GM18505 (cell line): ENCODE results near the gene NFATC3.

Experiments used
- ATAC-seq: cut with Tn5 transposase; IDR thresholded peaks from one replicate; pipeline ENCODE4 v1.9.1; 2021; ENCODE audit not compliant: unreplicated experiment
- POLR2A ChIP-seq: IDR thresholded peaks from 4 replicates; pipeline ENCODE4 v1.6.1; 2011; ENCODE audit warnings: borderline replicate concordance; ENCODE audit not compliant: insufficient read depth, insufficient read length; ENCODE audit errors: extremely low read depth

NFATC3 gene

DNA sequence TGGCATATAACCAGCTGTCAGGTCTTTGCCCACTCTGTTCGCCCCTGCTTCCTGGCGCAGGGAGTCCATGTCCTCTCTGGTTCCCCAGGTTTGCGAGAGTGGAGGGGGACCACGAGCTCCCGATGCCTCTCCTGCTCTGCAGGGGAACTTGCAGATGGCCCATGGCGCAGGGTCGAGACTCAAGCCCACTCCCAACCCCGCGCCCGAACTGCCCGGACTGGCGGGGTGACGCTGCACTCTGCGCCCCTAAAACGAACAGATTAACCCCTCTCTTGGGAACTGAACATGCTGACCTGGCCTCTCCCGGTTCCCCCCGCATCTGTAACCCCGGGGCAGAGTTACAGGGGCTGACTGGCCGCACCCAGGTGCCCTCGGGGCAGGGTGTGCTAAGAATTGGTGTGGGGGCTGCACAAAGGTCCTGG, 159.3 kb downstream of the NFATC3 start:
- ATAC-seq, result peak; percentile 3

DNA sequence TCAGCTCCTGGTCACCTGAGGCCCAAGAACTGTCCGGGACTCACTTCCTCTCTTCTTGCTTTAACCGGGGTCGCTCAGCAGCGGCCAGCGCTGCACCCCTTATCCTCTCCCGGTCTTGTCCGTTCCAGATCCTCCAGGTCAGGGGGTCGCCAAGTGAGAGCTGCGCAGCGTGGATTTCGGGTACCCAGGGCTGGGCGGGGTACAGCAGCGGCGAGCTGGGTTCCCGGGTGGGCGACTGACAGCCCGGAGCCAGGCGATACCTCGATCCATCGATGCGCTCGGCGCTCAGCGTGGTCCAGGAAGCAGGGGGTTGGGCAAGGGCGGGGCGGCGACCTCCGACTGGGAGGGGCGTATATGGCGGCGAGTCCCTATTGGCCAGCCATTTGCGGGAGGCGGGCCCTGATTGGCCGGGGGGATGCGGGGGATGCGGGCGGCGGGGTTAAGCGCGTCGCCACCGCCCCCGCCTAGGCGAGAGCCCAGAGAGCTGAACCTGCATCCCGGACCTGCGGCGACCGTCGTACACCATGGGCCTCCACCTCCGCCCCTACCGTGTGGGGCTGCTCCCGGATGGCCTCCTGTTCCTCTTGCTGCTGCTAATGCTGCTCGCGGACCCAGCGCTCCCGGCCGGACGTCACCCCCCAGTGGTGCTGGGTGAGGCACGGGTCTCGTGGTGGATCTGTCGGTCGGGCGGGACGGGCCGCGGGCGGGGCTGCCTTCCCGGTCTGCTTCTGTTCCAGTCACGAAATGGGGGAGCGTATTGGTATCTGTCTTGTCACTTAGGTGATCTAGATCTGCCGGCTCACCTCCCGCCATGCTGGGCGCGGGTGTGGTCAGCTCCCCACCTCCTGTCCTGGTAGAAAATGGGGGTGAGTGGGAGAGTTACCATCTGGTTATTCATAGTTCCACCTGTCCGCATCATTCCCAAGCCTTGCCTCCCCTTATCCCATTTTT, 160.0 kb downstream of the NFATC3 start, which contains the start of gene PLA2G15:
PLA2G15 (plus strand) TSS at position 471 of the 951 bp plus-strand sequence; CDS start at position 525, 54 bp downstream.
- ATAC-seq, result peak; percentile 79
- TF ChIP-seq POLR2A, result peak; percentile 64

More for the DNA sequence above, 159.3 kb downstream of the NFATC3 start:
- TF ChIP-seq POLR2A, result no peak

DNA sequence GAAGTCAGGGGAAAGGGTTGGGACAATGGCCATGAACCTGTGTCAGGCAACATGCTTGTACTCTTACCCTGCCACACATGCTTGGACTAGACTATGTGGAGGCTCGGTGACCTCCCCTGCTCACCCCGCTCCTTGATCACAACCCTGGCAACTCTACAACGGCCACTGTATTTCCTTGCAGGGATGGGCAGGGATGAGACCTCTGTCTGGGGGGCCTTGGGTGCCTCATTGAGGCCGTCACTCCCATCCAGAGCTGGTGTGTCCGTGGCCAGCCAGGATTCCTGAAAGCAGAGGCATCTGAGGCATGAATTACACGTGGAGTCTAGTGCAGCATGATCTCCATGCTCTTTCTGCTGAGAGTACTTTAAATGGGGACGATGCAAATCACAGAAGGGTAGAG, 161.0 kb downstream of the NFATC3 start:
- ATAC-seq, result no peak
- no peak for TF ChIP-seq POLR2A

DNA sequence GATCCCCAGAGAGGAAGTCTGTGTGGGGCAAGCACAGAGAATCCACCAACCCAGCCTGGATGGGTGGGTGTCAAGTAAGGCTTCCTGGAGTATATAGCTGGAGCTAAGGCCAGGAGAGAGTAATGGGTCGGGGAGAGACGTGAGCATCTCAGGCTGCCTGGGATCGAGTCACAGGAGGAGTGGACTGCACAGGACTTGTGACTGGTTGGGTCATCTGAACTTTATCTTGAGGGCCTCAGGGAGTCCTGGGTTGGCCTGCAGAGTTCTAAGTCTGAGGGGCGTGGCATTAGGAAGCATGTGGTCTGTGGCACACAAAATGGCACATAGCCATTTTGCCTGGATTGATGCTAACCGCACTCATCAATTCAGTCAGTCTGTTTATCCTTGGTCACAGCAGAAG, 161.5 kb downstream of the NFATC3 start:
- TF ChIP-seq POLR2A, result no peak

DNA sequence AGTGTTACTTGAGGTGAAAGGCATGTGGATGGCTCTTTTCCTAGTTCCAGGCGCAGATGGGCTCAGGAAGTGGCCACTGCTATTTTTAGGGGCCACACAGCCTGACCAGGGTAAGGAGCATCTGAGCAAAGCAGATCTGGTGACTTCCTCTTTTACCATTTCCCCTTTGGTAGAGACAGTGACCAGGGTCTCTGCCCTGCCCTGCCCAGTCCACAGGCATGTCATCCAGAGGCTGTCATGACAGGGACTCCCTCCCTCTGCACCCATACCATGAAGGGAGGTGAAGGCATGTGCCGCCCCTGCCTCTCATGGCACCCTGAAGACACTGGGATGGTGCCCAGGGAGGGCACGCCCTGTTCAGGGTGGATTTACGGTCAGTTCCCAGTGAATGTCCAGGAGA, 162.2 kb downstream of the NFATC3 start:
- TF ChIP-seq POLR2A, result no peak
- no peak for ATAC-seq

More for the DNA sequence above, 161.5 kb downstream of the NFATC3 start:
- no peak for ATAC-seq

DNA sequence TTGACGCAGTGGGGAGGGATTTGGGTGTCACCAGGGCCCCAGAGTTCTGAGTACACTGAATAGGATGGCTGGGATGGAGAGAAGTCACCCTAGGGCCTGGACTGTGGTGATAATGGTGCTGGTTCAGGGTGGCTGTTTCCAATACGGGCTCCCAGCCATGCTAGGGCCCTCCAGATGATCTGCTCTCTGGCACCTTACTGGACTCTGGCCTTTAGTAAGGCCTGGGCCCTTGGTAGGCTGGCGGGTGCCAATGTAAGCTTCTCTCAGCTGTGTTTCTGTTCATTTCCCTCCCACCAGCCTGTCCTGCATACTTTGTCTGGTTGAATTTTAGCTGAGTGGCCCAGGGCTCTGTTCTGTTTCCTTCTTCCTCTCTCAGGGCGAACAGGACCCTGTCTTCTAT, 162.8 kb downstream of the NFATC3 start:
- ATAC-seq, result no peak
- TF ChIP-seq POLR2A, result no peak

DNA sequence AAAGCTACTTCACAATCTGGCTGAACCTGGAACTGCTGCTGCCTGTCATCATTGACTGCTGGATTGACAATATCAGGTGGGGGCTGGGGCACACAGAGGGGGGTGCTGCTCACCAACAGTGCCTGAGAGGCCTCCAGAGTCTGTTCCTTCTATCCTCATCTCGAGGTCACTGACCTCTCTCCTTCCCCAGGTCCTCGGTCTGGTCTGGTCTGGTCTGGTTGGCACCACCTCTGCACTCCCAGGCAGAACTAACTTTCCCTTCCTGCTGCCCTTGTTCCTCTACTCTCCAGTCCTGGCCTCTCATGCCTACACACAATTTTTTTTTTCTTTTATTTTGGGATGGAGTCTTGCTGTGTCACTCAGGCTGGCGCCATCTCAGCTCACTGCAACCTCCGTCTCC, 164.2 kb downstream of the NFATC3 start:
- ATAC-seq, result no peak
- no peak for TF ChIP-seq POLR2A

DNA sequence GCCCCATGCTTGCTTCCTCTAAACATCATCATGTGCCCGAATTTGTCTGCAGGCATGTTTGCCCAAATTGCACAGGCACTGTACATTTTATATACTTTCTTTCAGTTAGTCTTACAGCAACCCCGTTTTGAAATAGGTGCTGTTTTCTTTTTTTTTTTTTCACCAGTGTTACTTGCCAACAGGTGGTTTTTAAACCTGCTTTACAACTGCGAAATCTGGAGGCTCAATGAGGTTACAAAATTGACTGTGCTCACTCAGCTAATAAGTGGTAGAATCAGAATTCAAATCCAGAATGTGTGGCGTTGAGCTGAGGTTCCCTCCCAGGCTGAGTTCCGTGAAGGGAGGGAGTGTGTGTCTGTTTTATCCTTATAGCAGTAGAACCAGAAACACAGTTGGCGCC, 165.8 kb downstream of the NFATC3 start:
- no peak for TF ChIP-seq POLR2A
- ATAC-seq, result no peak

DNA sequence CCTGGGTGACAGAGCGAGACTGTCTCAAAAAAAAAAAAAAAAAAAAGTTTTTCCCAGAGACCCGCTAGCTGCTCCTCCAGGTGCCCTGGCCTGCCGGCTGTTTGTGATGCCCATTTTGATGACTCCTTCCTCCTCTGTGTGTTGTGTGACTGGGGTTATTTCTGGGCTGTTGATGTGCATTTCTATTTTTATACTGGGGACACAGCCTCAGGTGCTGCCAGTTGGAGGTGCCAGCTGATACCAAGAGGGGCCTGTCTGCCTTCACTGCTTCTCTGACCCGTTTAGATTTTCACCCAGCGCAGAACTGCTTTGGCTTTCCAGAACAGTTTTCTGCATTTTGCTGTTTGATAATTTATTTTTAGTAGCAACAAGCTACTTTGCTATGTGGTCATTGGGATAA, 166.7 kb downstream of the NFATC3 start:
- ATAC-seq, result no peak
- no peak for TF ChIP-seq POLR2A

DNA sequence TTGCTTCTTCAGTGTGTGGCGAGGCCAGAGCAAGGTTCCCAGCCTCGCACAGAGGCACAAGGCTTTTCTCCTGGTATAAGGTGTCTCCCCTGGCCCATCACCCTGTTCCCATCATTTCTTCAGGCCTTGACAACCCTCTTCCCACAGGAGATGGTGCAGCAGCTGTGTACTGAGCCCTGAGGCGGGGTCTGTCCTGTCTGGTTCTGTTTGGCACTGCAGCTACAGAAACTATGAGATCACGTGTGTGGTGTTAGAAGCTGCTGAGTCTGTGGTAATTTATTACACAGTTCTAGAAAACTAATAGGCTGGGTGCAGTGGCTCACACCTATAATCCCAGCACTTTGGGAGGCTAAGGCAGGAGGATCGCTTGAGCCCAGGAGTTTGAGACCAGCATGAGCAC, 167.2 kb downstream of the NFATC3 start:
- no peak for TF ChIP-seq POLR2A
- ATAC-seq, result no peak

DNA sequence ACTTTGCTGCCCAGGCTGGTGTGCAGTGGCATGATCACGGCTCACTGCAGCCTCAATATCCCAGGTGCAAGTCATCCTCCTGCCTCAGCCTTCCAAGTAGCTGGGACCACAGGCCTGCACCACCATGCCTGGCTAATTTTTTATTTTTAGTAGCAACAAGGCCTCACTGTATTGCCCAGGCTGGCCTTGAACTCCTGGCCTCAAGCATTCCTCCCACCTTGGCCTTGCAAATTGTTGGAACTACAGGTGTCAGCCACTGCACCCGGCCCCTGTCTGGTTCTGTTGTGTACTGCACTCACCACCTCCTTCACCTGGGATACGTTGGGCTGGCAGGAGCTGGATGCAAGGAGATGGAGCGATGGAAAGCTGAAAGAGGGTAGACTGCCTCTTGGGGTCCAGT, 168.6 kb downstream of the NFATC3 start:
- no peak for TF ChIP-seq POLR2A
- ATAC-seq, result no peak

DNA sequence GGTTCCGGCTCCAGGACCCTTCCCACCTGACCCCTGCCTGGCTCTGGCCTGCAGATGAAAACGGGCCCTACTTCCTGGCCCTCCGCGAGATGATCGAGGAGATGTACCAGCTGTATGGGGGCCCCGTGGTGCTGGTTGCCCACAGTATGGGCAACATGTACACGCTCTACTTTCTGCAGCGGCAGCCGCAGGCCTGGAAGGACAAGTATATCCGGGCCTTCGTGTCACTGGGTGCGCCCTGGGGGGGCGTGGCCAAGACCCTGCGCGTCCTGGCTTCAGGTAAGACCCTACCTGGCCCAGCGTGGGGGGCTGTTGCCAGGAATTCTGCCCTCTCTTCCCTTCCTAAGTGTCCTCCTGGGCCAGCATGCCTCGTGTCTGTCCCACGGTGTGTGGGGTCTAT, 170.5 kb downstream of the NFATC3 start:
- no peak for TF ChIP-seq POLR2A
- no peak for ATAC-seq

DNA sequence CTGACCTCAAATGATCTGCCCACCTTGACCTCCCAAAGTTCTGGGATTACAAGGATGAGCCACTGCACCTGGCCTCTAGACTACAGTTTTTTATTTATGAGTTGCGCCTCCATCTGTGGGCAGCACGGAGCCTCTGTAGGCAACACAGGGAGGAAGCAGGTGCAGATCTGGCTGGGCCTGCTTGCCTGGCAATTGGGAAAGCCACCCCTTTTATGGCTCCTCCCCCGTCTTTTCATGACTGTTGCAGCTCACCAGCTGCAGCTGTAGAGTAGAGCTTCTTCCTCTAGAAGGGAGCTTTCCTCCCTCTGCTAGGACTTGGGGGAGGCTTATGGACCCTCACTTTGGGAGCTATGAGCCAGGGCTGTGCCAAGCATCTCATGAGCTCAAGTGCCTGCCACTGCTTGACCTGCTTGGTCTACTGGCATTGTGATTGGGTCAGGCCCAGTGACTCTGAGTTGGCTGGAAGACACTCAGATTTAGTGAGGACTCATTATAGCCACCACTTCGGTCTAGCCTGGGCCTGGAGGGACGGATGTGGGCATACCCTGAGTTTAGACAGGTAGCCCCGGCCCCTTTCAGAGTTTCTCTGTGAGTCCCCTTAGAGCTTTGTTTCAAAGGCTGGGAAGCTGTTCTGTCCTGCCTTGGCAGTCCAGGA, 172.2 kb downstream of the NFATC3 start:
- ATAC-seq, result no peak
- TF ChIP-seq POLR2A, result no peak

DNA sequence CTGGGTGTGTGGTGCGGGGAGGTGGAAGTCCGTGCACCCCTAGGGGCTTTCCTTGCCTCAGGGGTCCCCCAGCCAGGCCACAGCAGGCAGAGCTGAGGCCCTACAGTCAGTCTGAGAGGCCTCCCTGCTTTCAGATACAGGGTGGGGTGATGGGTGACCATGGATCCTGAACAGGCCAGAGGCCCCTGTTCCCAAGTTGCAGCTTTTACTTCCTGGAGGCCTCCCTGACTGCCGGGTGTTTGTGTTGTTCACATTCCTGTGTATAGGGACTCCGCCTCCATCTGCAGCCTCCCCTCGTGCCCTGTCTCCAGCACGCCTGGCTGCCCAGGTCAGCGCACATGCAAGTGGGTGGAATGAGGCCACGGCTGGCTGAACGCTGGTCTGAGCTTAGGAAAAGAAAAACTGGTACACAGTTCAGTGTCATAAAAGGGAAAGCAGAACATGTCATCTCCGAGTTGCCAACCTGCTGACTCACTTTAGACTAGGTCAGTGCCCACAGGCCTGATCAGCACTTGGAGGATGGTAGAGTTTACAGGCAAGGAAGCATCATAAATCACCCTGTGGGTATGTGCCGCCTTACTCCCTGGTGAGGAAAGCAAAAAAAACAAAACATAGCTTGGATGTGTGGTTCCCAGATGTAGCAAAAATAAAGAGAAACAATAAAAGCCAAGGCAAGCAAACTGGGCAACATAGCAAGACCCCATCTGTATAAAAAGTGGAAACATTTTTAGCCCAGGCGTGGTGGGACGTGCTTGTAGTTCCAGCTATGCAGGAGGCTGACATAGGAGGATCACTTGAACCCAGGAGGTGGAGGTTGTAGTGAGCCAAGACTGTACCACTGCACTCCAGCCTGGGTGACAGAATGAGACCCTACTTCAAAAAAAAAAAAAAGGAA, 173.0 kb downstream of the NFATC3 start:
- ATAC-seq, result no peak

More for the DNA sequence above, 173.0 kb downstream of the NFATC3 start:
- TF ChIP-seq POLR2A, result no peak
